IMR-90 (cell line): ENCODE measurements around the gene TCP11. TPM values are rescaled to one million over a fixed set of nuclear protein-coding genes. Genes with fewer than 3 reads are reported as not detected.

Experiments
- ATAC-seq: fragments of 200-7000 bp; cut with Tn5 transposase; 2 replicates; pipeline ENCODE4 v1.9.1; 2020; ENCODE audit warnings: low read depth, mild to moderate bottlenecking, moderate library complexity
- BruUV-seq: library from RNA; stranded (reverse); fragments of 400-500 nt; replicated peaks from 2 replicates; lab custom pipeline; 2021; lab: Mats Ljungman, UMichigan
- CTCF ChIA-PET: fragments of 300-600 bp; formaldehyde crosslinking; extraction: SDS; loops from one replicate; lab custom pipeline; 2021; ENCODE audit warnings: antibody characterized with exemption; lab: Yijun Ruan, JAX
- POLR2A ChIA-PET: fragments of 300-600 bp; sonication (Branson Sonifier 250); formaldehyde crosslinking; loops from one replicate; lab custom pipeline; 2022; ENCODE audit warnings: antibody characterized with exemption; ENCODE audit not compliant: unreplicated experiment; lab: Charles Lee
- DNase-seq: peaks from one replicate; pipeline ENCODE4 v3.0.0; 2013
- H2AFZ ChIP-seq: replicated peaks from 2 replicates; pipeline ENCODE3; 2013; ENCODE audit warnings: low read length, mild to moderate bottlenecking; ENCODE audit not compliant: poor library complexity
- H2AK5ac ChIP-seq: 2 replicates; pipeline ENCODE4 v1.6.1; 2013; ENCODE audit warnings: low read depth, low read length, inconsistent platforms
- H2AK9ac ChIP-seq: replicated peaks from 2 replicates; pipeline ENCODE3; 2013; ENCODE audit warnings: mild to moderate bottlenecking, low read depth, low read length, moderate library complexity; ENCODE audit not compliant: poor library complexity
- H2BK120ac ChIP-seq: 2 replicates; pipeline ENCODE4 v1.6.1; 2013; ENCODE audit warnings: low read depth, low read length, inconsistent platforms
- H2BK15ac ChIP-seq: 3 replicates; pipeline ENCODE4 v1.6.1; 2013; ENCODE audit warnings: low read depth, low read length, inconsistent platforms
- H2BK20ac ChIP-seq: 2 replicates; pipeline ENCODE4 v1.6.1; 2013; ENCODE audit warnings: low read depth, mild to moderate bottlenecking, inconsistent platforms, low read length, moderate library complexity
- H2BK5ac ChIP-seq: 2 replicates; pipeline ENCODE4 v1.6.1; 2013; ENCODE audit warnings: mild to moderate bottlenecking, low read depth, low read length, inconsistent platforms; ENCODE audit not compliant: poor library complexity, severe bottlenecking
- H3K14ac ChIP-seq: replicated peaks from 2 replicates; pipeline ENCODE4 v1.6.1; 2013; ENCODE audit warnings: low read depth, low read length, inconsistent platforms
- H3K18ac ChIP-seq: 2 replicates; pipeline ENCODE4 v1.6.1; 2013; ENCODE audit warnings: low read depth, low read length, control low read depth
- H3K23ac ChIP-seq: 2 replicates; pipeline ENCODE4 v1.6.1; 2013; ENCODE audit warnings: low read depth, low read length, inconsistent platforms
- H3K27ac ChIP-seq: 2 replicates; pipeline ENCODE4 v1.5.1; 2013; ENCODE audit warnings: mild to moderate bottlenecking, control low read depth, low read length; ENCODE audit not compliant: insufficient read depth
- H3K27me3 ChIP-seq: 2 replicates; pipeline ENCODE4 v1.6.1; 2013; ENCODE audit warnings: low read length; ENCODE audit not compliant: control insufficient read depth, insufficient read depth
- H3K36me3 ChIP-seq: 2 replicates; pipeline ENCODE4 v1.6.1; 2013; ENCODE audit warnings: low read length, mixed read lengths; ENCODE audit not compliant: control insufficient read depth, insufficient read depth
- H3K4ac ChIP-seq: 2 replicates; pipeline ENCODE4 v1.6.1; 2013; ENCODE audit warnings: low read depth, low read length, inconsistent platforms
- H3K4me1 ChIP-seq: 2 replicates; pipeline ENCODE4 v1.6.1; 2013; ENCODE audit warnings: low read length, mixed read lengths; ENCODE audit not compliant: control insufficient read depth, insufficient read depth
- H3K4me2 ChIP-seq: 2 replicates; pipeline ENCODE4 v1.6.1; 2013; ENCODE audit warnings: low read depth, mild to moderate bottlenecking, control low read depth, low read length, moderate library complexity
- H3K4me3 ChIP-seq: 2 replicates; pipeline ENCODE4 v1.5.1; 2013; ENCODE audit warnings: low read depth, mild to moderate bottlenecking, control low read depth, low read length, moderate library complexity; ENCODE audit not compliant: insufficient read depth
- H3K56ac ChIP-seq: 2 replicates; pipeline ENCODE4 v1.6.1; 2013; ENCODE audit warnings: low read length, inconsistent platforms; ENCODE audit not compliant: insufficient read depth; ENCODE audit errors: extremely low read depth
- H3K79me1 ChIP-seq, 2 experiments: 2 replicates each; pipeline ENCODE4 v1.6.1; 2013; ENCODE audit warnings: low read length in 2 of 2, inconsistent platforms in 1 of 2, low read depth in 1 of 2
- H3K9ac ChIP-seq: 2 replicates; pipeline ENCODE4 v1.6.1; 2013; ENCODE audit warnings: low read depth, low read length, control low read depth
- H3K9me1 ChIP-seq: 2 replicates; pipeline ENCODE4 v1.6.1; 2013; ENCODE audit warnings: low read length, inconsistent platforms; ENCODE audit not compliant: insufficient read depth
- H3K9me3 ChIP-seq: 2 replicates; pipeline ENCODE4 v1.6.1; 2013; ENCODE audit warnings: low read length; ENCODE audit not compliant: control insufficient read depth, insufficient read depth
- H4K20me1 ChIP-seq: 2 replicates; pipeline ENCODE4 v1.6.1; 2013; ENCODE audit warnings: low read length, inconsistent platforms; ENCODE audit not compliant: insufficient read depth
- H4K5ac ChIP-seq: 2 replicates; pipeline ENCODE4 v1.6.1; 2013; ENCODE audit warnings: mild to moderate bottlenecking, low read depth, low read length, control low read depth
- H4K8ac ChIP-seq, 2 experiments: 2 replicates each; pipeline ENCODE4 v1.6.1; 2013; ENCODE audit warnings: low read depth in 2 of 2, low read length in 2 of 2, control low read depth in 1 of 2, inconsistent platforms in 1 of 2
- H4K91ac ChIP-seq: 2 replicates; pipeline ENCODE4 v1.6.1; 2013; ENCODE audit warnings: low read depth, low read length, inconsistent platforms; ENCODE audit not compliant: insufficient read depth
- CEBPB ChIP-seq: IDR thresholded peaks from 2 replicates; pipeline ENCODE4 v1.6.1; 2012; ENCODE audit warnings: low read depth, low read length, improper control_type of control experiment
- POLR2A ChIP-seq: IDR thresholded peaks from 2 replicates; pipeline ENCODE4 v1.6.1; 2012; ENCODE audit warnings: mild to moderate bottlenecking, low read depth, low read length
- dilution Hi-C: fragments of 300-500 bp; cut with HindIII; formaldehyde crosslinking; loops from one replicate; pipeline ENCODE4 v1.14.3; 2018; ENCODE audit warnings: low sequenced_read_pairs; ENCODE audit not compliant: unreplicated experiment
- in situ Hi-C: fragments of 300-500 bp; cut with MboI; formaldehyde crosslinking; loops from 3 replicates; pipeline ENCODE4 v1.14.3; 2019; ENCODE audit warnings: low sequenced_read_pairs, inconsistent platforms, mixed read lengths
- intact Hi-C: fragments of 100-400 bp; cut with micrococcal nuclease; formaldehyde crosslinking; loops from 2 replicates; pipeline ENCODE4 v1.10.0; 2022
- polyA plus RNA-seq, 3 experiments: library from polyadenylated mRNA; depleted of rRNA; stranded (reverse); fragments of >200 nt; gene quantifications; 2 replicates each; pipeline ENCODE4 v1.2.3, GENCODE V29; 2012; ENCODE audit warnings: low replicate concordance in 1 of 3
- total RNA-seq: library from RNA; depleted of rRNA; stranded (reverse); fragments of >200 nt; gene quantifications from 2 replicates; pipeline ENCODE4 v1.2.3, GENCODE V29; 2012

Gene TCP11
- total and polyA plus RNA-seq, 2 of the 4 experiments (the other 2 are of a cell fraction) = 0.34 to 0.36 TPM

DNA sequence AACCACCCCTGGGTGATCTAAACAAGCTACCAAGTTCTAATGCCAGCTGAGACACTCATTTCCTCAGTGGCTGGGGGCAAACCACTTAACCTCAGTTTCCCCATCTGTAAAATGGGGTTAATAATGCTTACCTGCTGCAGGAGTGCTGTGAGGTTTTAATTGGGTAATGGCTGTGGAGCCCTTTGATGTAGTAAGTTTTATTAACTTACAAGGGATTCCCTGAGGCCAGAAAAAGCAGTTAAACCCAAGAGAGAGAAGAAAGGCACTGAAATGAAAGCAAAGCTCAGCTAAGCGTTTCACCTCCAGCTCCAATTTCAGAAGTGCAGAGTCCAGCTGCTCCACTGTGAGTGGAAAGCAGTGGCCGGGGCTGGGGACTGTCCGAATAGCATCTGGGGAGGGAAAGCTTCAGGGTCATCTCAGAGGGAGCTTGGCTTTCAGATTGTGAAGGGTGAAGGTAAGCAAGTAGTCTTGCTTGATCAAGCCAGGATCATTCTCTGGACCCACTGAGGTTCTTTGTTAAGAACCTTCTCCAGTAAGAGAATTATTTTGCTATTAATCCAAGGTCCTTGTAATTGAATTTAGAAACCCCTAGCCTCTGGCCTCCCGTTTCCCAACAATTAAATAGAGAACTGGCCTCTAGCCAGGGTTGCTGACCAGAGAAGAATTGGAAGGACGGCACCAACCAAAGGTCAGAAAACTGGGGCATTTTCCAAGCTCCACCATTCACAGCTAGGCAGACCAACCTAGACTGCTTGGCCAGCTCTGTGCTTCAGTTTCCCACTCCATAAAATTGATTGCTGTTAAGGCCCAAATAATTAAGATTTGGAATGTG is 20.9 kb upstream of the TCP11 start (continued):
- no peak for TF ChIP-seq CEBPB

DNA sequence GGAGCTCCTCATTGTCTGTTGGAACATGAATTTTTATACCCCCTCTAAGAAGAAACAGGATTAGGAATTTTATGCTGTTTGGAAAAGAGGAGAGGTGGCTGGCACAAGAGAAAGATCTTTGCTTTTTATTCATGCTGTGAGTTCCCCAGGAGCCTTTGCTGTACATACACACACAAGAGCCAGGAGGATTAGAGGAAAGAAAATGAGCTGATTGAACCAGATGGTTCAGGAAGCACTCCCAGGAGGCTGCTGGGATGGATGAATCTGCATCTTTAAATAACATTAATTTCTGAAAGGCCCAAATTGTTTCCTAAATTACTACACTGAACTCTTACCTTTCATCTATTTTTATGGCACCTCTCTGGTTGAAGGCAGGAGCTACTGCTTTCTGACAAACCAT is 20.1 kb upstream of the TCP11 start:
- dilution Hi-C loops = no loop called here
- Histone ChIP-seq H4K91ac (no peak overlapping the region), H4K8ac (no peak overlapping the region), H3K4me1 (peaks cover 12% of the 10 kb centered on the region), H4K20me1 (no peaks in the 10 kb centered on the region), H3K9me3 (0 out of 2 replicates have a peak, but pooled peaks cover 2% of the 10 kb centered on the region), H3K79me1 (no peaks in the 10 kb centered on the region), H2AK5ac (no peak overlapping the region), H3K36me3 (no peaks in the 10 kb centered on the region), H3K4me2 (no peak overlapping the region), H3K9ac (no peak overlapping the region), H3K4ac (no peak overlapping the region), H2BK15ac (no peak overlapping the region), H3K27ac (no peak overlapping the region), H3K18ac (no peak overlapping the region), H2AK9ac (no peak overlapping the region), H2BK120ac (no peak overlapping the region), H3K4me3 (no peak overlapping the region), H3K14ac (no peak overlapping the region), H2BK20ac (no peak overlapping the region), H3K23ac (no peak overlapping the region), H3K56ac (no peak overlapping the region), H2AFZ (no peak overlapping the region), H3K27me3 (no peaks in the 10 kb centered on the region; the same call in 1 of the 2 replicates), H4K5ac (no peak overlapping the region), H2BK5ac (no peak overlapping the region), H3K9me1 (peaks cover 7% of the 10 kb centered on the region)
- no peak for DNase-seq
- in situ Hi-C loops = no loop called here
- no peak for ATAC-seq
- intact Hi-C loops = no loop called here
- no peak for TF ChIP-seq POLR2A
- CTCF ChIA-PET = no interaction called here
- no TSS peak for BruUV-seq
- POLR2A ChIA-PET = no interaction called here
